ENCODE measurements around the gene GIT1.
A peak's percentile ranks its signal among the peaks of the same experiment; 100 is the strongest.

The GIT1 gene

DNA sequence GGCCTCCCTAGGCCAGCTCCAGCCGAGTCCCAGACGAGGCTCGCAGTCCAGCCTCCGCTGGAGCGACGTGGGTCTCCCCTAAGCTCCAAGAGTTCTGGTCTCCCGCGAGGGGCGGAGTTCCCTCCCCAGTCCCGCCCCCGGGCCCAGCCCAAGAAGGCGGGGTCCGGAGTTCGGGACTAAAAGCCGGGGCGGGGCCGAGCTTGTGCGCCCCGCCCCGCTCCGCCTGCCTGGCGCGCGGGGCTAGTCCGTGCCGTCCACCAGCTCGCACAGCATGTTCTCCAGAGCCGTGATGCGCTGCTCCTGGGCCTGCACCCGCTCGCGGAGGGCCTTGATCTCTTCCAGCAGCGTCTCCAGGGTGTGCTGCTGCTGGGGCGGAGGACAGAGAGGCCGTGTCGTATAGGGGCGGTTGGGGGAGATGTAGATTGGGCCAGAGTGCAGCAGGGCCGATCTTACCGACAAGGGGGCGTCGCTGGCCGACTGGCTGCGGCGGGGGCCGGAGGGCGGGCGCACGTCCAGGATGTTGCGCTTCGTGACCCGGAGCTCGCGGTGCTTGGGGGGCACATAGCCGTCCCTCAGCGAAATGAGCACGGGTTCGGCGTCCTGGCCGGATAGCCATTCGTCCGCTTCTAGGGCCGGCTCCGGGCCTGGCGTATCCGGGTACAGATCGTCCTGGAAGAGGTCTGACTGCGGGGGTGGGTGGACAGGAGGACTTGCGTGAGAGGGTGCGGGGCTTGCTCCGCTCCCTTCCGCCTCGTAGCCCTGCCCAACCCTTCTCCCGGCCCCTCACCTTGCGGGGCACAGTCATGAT, 26.2 kb upstream of the GIT1 start:
- DNase-seq (ENCODE audit: low spot score), result peak; percentile 83

DNA sequence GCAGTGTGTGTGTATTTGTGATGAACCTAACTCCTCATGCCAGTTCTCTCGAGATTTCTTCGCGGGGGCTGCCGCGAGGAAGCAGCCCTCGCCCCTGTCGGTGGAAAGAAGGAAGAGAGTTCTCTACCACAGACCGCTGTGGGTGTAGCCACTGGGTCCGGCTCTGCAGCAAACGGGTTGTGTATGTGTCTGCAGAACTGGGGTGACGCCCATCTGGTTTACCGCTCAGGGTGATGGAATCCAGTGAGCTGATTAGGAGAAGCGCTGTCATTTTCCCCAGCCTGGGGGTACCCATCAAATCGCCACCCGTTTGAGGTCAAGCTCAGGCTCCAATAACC, 25.6 kb upstream of the GIT1 start:
- peak; percentile 77 for DNase-seq (ENCODE audit: low spot score)

DNA sequence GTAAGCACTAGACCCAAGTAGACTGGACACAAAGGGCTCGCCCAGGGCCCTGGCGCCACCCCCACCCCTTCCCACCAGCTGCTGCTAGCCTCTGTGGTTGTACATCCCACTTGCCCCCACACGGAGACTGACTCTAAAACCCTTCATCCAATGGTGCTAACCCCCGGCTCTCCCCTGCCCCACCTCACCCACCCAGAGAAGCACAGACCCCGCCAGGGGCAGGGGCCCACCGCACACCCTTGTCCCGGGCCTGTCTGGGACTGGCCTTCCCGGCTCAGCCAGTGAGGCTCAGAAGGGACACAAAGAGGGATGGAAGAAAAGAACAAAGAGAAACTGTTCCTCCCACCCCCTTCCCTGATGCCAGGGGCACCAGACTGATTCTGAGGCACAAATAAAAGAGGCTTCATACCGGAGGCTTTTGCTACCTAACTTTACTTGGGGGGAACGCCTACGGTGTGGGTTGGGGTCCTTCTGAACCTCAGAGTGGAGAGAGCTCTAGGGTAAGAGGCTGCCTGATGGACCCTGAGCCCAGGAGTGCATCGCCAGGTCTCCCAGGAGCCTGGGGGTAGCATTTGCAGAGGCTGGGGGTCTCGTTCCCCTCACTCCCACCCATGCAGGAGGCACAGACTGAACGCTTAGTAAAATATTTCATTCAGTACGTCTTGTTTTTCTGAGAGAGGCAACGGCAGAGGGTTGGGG, 25.1 kb upstream of the GIT1 start:
- DNase-seq (ENCODE audit: low spot score), result no peak

DNA sequence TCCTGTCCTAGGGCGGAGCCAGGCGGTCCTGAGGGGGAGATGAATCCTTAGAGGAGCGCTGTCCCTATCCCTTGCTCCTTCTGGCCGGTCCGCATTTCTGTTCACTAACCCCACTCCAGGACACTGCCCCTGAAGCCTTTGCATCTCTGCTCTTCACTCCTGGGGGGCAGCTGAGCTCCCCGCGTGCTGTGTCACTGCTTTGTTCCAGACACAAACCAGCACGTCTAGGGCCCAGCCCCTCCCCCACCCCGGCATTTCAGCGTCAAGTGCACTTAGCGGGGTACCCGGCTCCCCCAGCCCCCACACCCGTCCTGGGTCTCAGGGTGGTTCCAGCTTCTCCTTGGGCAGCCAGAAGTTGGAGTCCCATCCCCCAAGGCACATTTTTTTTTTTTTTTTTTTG, 24.4 kb upstream of the GIT1 start:
- no peak for DNase-seq (ENCODE audit: low spot score)

DNA sequence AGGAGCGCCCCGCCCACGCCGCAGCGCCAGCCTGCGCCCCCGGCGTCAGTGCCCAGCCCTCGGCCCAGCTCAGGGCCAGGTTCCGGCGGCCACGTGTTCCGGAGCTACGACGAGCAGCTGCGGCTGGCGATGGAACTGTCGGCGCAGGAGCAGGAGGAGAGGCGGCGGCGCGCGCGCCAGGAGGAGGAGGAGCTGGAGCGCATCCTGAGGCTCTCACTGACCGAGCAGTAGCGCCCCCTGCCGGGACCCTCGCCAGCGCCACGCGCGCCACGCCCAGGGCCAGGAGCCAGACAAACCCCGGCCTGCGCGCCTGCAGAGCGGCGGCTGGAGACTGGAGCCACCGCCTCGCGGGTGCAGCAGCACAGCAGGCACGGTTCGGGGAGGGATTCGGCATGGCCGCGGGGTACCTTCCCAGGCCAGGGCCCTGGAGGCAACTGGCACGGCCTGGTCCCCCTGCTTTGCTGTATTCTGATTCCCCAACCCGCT, 23.9 kb upstream of the GIT1 start:
- DNase-seq (ENCODE audit: low spot score), result peak; percentile 94

DNA sequence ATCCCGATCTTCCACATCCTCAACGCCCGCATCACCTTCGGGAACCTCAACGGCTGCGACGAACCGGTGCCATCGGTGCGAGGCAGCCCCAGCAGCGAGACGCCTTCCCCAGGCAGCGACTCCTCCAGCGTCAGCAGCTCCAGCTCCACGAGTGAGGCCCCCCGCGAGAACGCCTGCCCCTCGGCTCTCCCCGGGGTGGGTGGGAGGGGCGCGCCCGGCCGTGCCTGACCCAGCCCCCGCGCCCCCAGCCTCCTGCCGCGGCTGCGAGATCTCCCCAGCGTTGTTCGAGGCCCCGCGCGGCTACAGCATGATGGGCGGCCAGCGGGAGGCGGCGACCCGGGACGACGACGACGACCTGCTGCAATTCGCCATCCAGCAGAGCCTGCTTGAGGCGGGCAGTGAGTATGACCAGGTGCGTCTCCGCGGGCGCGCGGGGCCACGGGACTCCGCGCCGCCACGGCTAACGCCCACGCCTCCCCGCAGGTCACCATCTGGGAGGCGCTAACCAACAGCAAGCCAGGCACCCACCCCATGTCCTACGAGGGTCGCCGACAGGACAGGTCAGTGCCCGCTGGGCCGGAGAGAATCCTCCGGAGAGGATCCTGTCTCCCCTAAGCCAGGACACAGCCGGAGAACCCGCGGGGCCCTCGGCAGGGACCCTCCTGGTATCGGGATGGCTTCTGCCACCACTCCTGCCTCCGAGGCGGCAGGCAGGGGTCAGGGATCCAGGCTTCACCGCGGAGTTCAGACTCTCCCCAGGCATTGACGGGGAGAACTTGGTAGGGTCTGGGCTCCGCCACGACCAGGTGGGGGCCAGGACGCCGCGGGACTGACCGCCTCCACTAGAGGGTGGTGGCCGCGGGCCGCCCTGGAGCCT, 23.2 kb upstream of the GIT1 start:
- DNase-seq (ENCODE audit: low spot score), result no peak

DNA sequence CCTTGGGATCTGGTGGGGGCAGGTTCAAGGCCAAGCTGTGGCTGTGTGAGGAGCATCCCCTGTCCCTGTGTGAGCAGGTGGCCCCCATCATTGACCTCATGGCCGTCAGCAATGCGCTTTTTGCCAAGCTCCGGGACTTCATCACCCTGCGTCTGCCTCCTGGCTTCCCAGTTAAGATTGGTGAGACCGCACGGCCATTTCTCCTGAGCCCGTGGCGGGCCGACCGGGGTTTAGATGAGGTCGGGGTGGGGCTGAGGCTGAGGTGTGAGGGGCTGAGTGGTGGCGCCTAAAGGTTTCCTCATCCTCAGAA, 22.6 kb upstream of the GIT1 start:
- no peak for DNase-seq (ENCODE audit: low spot score)

DNA sequence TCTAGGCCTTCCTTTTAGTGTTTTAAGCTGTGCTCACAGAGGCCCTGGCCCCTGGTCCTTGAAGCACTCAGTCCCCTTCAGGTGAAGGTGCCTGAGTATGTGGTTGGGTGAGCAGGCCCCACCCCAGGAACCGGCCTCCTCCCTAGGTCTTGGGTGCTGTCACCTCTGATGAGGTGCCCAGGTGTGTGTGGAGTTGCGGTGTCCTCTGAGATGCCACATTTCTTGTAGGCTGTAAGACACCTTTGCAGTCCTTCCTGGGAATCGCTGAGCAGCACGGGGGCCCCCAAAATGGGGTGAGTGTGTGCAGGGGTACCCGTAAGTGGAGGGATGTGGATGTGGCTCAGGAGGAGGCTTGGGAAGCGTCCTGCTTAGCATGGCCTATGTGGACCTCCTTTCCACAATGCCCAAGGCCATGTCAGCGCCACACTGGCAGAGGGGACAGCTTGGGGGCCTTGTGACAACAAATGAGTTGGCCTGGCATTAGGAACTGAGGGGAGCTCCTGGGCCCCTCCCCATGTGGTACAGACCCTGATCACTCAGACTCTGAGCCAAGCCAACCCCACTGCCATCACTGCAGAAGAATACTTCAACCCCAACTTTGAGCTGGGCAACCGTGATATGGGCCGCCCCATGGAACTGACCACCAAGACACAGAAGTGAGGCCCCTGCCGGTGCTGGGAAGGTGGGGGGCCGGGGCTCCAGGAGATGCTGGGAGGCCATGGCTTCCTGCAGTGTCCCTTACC, 22.1 kb upstream of the GIT1 start:
- DNase-seq (ENCODE audit: low spot score), result no peak

DNA sequence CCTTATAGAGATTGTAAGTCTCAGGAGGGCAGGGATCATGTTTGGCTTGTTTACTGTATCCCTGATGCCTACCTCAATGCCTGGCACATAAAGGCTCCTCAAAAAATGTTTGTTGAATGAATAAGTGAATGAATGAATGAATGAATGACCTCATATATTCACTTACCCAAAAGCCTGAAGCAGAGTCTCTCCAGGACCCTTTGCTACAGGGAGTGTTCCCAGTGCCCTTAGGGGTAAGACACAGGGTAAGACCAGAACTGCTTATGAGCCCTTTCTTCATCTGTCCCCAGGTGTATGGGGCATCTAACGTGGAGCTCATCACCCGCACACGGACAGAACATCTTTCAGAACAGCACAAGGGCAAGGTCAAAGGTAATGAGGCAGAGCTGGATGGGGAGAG, 20.9 kb upstream of the GIT1 start:
- DNase-seq (ENCODE audit: low spot score), result no peak

DNA sequence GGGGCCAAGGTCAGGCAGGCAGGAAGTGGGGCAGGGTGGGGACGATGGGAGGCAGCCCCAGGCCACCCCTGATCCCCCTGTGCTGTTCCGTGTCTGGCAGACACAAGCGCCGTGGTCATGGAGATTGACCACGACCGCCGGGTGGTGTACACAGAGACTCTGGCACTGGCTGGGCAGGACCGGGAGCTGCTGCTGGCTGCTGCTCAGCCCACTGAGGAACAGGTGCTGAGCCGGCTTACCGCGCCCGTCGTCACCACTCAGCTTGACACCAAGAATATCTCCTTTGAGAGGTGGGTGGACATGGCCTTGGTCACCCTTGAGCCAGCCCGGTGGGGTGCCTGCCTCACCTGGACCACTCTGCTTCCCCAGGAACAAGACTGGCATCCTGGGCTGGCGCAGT, 19.5 kb upstream of the GIT1 start:
- no peak for DNase-seq (ENCODE audit: low spot score)

DNA sequence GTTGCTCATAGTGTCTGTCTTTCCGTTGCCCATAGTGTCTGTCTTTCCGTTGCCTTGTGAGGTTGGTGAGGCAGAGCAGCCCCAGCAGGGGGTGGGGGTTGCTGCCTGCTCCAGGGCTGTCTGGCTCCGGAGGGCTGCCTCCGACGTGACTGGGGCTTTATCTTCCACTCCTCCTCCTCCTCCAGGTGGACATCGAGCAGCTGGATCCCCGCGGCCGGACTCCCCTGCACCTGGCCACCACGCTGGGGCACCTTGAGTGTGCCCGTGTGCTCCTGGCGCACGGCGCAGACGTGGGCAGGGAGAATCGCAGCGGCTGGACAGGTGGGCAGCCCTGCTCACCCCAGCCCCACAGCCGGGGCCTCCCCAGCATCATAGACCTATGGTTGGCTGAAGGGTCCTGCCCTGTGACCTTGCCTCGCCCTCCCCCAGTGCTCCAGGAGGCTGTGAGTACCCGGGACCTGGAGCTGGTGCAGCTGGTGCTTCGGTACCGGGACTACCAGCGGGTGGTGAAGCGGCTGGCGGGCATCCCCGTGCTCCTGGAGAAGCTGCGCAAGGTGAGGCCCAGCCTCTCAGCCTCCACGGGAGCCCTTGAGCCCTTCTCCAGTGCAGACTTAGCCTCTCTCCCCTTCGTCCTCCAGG, 18.2 kb upstream of the GIT1 start:
- DNase-seq (ENCODE audit: low spot score), result no peak

DNA sequence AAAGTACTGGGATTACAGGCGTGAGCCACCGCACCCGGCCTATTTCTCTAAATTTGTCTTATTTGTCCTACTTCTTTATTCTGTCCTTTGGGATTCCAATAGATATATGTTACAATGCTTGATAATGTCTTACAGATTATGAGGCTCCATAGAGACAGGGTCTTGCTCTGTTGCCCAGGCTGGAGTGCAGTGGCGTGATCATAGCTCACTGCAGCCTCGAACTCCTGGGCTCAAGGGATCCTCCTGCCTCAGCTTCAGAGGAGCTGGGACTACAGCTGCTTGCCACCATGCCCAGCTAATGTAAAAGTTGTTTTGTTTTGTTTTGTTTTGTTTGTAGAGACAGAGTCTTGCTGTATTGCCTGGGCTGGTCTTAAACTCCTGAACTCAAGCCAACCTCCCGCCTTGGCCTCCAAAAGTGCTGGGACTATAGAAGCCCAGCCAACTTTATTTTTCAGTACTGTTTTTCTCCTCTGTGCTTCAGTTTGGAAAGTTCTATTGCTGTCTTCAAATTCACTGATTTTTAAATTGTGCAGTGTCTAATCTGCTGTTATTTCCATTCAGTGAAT, 13.7 kb upstream of the GIT1 start:
- DNase-seq (ENCODE audit: low spot score), result no peak

DNA sequence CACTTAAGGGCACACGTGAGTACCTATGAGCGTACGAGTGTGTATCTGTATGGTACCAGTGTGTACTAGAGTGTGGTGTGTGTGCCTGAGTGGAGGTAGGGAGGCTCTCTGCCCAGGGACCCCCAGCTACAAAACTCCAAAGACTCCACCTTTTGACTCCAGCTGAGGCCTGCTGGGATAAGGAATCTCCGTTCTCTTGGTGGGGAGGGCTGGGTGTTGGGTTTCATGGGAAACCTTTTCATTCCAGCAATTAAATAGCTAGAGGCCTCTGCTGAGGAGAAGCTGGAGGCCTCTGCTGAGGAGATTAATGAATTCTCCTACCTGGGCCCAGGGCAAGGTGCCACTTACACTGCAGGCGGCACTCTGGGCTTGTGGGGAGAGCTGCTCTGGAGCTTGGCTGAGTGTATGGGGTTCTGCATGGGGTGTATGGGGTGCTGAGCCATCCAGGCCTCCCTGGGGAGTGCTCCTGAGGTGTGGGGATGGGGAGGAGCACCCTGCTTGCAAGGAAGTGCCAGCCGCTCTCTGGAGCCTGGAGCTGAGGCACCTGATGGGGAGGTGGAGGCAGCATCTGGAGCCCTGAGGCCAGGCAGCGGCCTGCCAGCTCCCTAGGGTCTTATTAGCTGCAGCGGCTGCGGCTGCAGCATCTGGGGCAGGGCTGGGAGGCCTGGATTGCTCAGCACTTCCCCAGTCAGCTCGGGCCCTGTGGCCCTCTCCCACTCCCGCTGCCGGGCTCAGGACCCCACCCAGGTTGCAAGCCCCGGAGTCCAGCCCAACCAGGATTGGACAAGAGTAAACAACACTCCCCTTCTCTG, 8.1 kb upstream of the GIT1 start:
- DNase-seq (ENCODE audit: low spot score), result no peak

DNA sequence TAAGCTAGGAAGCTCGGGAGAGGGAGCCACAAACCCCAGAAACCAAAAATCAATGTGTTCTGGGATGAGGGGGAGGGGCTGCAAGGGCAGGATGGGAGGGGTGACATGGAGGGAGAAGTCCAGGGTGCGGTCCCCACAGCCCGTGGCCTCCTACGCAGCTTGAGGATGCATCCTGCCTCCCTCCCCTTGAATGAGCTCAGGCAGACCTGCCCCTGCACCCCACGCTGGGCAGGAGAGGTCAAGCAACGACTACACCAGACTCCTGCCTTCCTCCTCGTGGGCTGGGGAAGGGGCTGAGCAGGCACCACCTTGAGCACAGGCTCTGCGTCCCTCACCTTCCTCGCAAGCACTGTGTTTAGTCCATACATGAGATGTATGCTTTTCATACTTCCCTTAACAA, 7.4 kb upstream of the GIT1 start:
- DNase-seq (ENCODE audit: low spot score), result no peak

DNA sequence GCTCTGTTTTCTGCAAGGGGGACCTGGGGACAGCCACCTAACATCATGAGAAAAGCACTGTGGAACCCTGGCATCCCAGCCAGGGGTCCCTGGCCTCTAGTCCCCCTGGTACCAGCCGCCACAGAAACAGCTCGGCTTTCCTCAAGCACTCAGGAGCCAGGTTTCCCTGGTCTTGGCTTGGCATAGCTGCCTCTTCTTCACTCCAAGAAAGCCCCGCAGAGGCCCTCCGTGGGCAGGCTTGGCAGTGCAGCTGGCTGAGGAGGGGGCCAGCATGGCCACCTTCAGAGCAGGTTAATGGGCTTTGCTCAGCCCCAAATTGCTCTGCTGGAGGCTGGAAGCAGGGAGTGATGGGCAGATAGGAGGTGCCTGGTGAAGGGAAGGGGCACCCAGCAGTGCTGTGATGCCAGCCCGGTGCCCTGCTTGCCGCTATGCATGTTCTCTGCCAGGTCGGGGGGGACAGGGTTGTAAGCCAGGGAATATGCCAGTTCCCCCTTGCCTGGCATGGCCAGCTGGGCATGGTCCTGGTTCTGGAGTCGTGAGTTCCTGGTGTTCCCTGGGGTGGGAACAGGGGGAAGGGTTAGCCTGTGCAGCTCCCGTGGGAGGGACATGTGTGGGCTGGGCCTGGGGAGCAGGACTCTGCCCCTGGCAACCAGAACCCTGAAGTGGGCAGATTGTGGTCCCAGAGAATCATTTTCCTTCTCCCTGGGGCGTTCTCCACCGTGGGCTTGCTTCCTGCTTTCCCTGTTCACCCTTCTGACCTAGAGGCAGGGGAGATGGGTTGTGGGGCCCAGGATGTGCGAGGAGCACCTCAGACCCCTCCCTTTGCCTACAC, 6.7 kb upstream of the GIT1 start:
- no peak for DNase-seq (ENCODE audit: low spot score)

DNA sequence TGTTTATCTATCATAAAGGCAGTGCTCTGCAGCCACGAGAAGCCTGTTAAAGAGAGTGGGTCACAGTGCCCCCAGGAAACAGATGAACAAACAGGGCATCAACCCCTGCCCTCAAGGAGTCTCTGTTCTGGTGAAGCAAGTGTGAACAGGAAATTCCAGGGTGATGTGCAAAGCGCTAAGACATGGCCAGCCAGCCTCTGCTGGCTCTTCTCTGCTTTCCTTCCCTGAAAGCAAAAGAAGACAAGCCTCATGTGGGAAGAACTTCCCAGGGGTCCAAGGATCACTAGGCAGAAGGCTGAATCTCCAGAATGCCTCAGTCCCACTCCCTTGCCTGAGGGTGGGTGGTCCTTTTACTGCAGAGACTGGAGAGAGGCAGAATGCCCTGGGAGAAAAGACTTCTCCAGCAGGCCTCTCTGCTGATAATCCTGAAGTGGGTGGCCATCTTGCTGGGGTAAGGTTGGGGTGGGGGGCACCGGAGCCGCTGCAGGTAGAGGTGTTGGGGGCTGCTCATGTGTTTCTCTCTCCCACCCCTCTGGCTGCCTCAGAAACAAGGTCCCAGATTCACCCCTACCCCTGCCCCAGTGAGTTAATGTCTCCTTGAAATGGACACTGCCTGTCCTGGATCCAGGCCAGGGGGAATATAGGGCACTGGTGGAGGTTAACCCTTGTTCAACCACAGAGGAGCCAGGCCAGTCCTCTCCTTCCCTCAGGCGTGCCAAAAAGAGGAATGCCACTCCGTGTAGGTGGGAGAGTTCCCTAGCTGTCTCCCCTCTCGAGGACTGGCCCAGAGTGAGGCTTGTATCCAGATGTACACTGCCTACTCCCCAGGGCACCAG, 5.9 kb upstream of the GIT1 start:
- no peak for DNase-seq (ENCODE audit: low spot score)

DNA sequence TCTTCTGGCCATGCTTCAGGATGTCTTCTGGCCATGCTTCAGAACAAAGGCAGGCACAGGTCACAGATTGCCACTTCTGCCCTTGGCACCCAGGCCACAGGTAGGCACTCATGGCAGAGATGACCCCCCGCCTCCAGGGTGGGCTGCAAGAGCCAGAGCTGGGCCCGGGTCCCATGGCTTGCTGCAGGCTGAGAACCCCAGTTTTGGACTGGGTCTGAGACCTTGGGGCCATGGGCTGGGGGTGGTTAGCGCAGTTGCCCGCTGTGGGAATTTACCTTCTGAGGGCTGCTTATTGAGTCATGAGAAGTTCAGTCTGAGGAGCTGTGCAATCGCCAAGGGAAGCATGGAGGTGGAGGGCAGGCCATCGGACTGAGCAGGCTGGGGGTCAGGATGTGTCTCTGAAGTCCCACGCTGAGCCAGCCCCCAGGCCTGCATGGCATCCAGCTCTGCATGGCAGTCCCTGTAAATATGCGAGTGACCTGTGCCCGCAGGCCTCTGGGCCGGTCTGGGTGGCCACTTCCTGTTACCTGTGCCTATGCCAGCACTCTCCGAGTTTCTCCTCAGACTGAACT, 5.2 kb upstream of the GIT1 start:
- DNase-seq (ENCODE audit: low spot score), result no peak
